ENCODE measurements around the gene GCLM. TPM values are rescaled to one million over a fixed set of nuclear protein-coding genes. Genes with fewer than 3 reads are reported as not detected.

The GCLM gene
- total and polyA plus RNA-seq, 9 of the 15 experiments (the other 6 are each of a cell fraction or from before 2014, with no cell fraction given): 9.3 to 71.6 (median 24.5) TPM

GRCh38 chr1:93844262-93845045, 64.8 kb downstream of the GCLM start (continued):
- no peak for TF ChIP-seq ZNF561 (CRISPR knock-in tag; conservative IDR thresholded peaks at IDR 0.05)
- no peak for TF ChIP-seq ZBED1 (IDR thresholded peaks at IDR 0.05)
- TF ChIP-seq, protein P1, sequence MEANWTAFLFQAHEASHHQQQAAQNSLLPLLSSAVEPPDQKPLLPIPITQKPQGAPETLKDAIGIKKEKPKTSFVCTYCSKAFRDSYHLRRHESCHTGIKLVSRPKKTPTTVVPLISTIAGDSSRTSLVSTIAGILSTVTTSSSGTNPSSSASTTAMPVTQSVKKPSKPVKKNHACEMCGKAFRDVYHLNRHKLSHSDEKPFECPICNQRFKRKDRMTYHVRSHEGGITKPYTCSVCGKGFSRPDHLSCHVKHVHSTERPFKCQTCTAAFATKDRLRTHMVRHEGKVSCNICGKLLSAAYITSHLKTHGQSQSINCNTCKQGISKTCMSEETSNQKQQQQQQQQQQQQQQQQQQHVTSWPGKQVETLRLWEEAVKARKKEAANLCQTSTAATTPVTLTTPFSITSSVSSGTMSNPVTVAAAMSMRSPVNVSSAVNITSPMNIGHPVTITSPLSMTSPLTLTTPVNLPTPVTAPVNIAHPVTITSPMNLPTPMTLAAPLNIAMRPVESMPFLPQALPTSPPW (CRISPR knock-in tag; IDR thresholded peaks at IDR 0.05): no peak
- no peak for TF ChIP-seq ETV6 (IDR thresholded peaks at IDR 0.05; ENCODE audit: borderline replicate concordance in 1 of 2, low read depth in 2 of 2, low read length in 1 of 2)
- no peak for TF ChIP-seq ETV6 (CRISPR knock-in tag; IDR thresholded peaks at IDR 0.05; ENCODE audit: borderline replicate concordance)
- TF ChIP-seq ZNF445 (CRISPR knock-in tag; IDR thresholded peaks at IDR 0.05; ENCODE audit: low read depth): no peak
- TF ChIP-seq THAP7 (CRISPR knock-in tag; IDR thresholded peaks at IDR 0.05): no peak
- TF ChIP-seq FOS (IDR thresholded peaks at IDR 0.05; ENCODE audit: extremely low read depth, insufficient read length): no peak
- TF ChIP-seq ZNF76 (CRISPR knock-in tag; IDR thresholded peaks at IDR 0.05; ENCODE audit: borderline replicate concordance): no peak
- no peak for TF ChIP-seq SAFB2 (IDR thresholded peaks at IDR 0.05; ENCODE audit: borderline replicate concordance, low read depth, low read length, severe bottlenecking)
- no peak for TF ChIP-seq ZNF830 (CRISPR knock-in tag; IDR thresholded peaks at IDR 0.05)
- TF ChIP-seq RBM25 (IDR thresholded peaks at IDR 0.05; ENCODE audit: low read depth, low read length, severe bottlenecking): no peak
- no peak for TF ChIP-seq CBFB (CRISPR knock-in tag; IDR thresholded peaks at IDR 0.05)
- TF ChIP-seq COPS2 (conservative IDR thresholded peaks at IDR 0.05): no peak
- no peak for TF ChIP-seq CBX8 (IDR thresholded peaks at IDR 0.05; ENCODE audit: borderline replicate concordance, extremely low read depth, low read depth, low read length, poor library complexity, severe bottlenecking)
- TF ChIP-seq BRD9 (IDR thresholded peaks at IDR 0.05; ENCODE audit: low read depth, partially characterized antibody): no peak
- TF ChIP-seq ZNF174 (CRISPR knock-in tag; IDR thresholded peaks at IDR 0.05): no peak
- TF ChIP-seq RBM17 (IDR thresholded peaks at IDR 0.05; ENCODE audit: borderline replicate concordance, low read depth, low read length): no peak
- TF ChIP-seq HOXB6 (CRISPR knock-in tag; IDR thresholded peaks at IDR 0.05; ENCODE audit: borderline replicate concordance): no peak
- TF ChIP-seq FOXA3 (CRISPR knock-in tag; conservative IDR thresholded peaks at IDR 0.05 in 1 of 2, IDR thresholded peaks at IDR 0.05 in 1 of 2): no peak
- no peak for TF ChIP-seq DACH1 (IDR thresholded peaks at IDR 0.05; ENCODE audit: partially characterized antibody)
- TF ChIP-seq JUND (IDR thresholded peaks at IDR 0.05; ENCODE audit: borderline replicate concordance, low read depth, low read length): 0 out of 2 replicates have a peak, but pooled peaks have one; percentile 7
- TF ChIP-seq JUND (tag; IDR thresholded peaks at IDR 0.05; ENCODE audit: borderline replicate concordance, low read depth, low read length): no peak; the same call in 2 of the 3 replicates
- no peak for TF ChIP-seq NELFE (IDR thresholded peaks at IDR 0.05; ENCODE audit: insufficient read depth, insufficient read length)
- no peak for TF ChIP-seq MTF1 (CRISPR knock-in tag; IDR thresholded peaks at IDR 0.05; ENCODE audit: borderline replicate concordance)
- no peak for TF ChIP-seq USF1 (CRISPR knock-in tag; IDR thresholded peaks at IDR 0.05)
- no peak for TF ChIP-seq XRCC5 (IDR thresholded peaks at IDR 0.05; ENCODE audit: low read depth, low read length)

All from K562 (cell line).